ES-I3 (cell line): ENCODE data around the gene CP.
"Not testable (repeated sequence)": the region's sequence is repeated elsewhere in the genome, so short reads cannot be mapped to it uniquely, and the experiment has no call there.

ENCODE experiments used
- H3K36me3 ChIP-seq: 2 replicates; pipeline ENCODE4 v1.6.1; 2013; ENCODE audit warnings: mild to moderate bottlenecking, low read length, control low read depth, moderate library complexity; ENCODE audit not compliant: insufficient read depth
- H3K4me1 ChIP-seq: 2 replicates; pipeline ENCODE4 v1.6.1; 2013; ENCODE audit warnings: mild to moderate bottlenecking, control low read depth, low read length; ENCODE audit not compliant: insufficient read depth
- H3K9ac ChIP-seq: 2 replicates; pipeline ENCODE4 v1.6.1; 2013; ENCODE audit warnings: low read depth, mild to moderate bottlenecking, low read length, moderate library complexity
- H3K9me3 ChIP-seq: 2 replicates; pipeline ENCODE4 v1.6.1; 2013; ENCODE audit warnings: mild to moderate bottlenecking, low read length, moderate library complexity; ENCODE audit not compliant: control insufficient read depth, insufficient read depth

The CP gene

DNA sequence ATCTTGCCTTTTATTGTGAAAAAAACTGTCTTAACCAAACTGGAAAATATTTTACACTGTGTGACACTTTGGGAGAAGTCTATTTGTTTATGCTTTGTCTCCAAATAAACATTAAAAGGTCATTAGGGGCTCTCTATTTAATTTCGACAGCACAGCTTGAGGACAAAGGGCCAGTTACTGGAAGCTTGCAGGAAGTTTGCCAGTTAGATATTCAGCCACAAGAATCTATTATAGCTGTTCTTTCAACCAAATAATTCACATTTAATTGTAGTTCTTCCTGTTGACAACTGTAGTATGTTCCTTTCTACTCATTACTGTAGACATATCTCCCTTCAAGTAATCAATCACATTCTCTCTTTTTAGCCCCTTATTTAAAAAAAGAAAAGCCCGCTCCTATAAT is 6.1 kb downstream of the CP start:
- no peak overlapping the region for H3K9ac ChIP-seq
- no peaks in the 10 kb centered on the region for H3K4me1 ChIP-seq
- H3K36me3 ChIP-seq: no peaks in the 10 kb centered on the region
- H3K9me3 ChIP-seq: no peaks in the 10 kb centered on the region

DNA sequence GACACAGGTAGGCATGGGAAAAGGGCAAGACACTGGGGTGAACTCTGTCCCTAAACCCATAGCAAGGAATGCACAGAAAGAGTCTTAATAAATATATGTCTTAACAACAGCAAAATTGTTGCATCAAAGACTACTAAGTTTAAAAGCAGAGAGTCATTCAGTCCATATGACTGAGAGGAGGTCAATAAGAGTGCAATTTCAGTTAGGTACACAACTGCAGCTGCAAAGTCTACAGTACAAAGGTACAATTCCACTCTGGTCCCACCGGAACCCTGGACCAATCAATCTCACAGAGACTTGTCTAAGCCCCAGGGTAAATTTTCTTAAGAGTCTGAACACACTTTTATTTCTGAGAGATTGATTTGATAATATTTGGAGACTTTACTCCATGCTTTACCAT is 6.9 kb downstream of the CP start:
- no peaks in the 10 kb centered on the region for H3K4me1 ChIP-seq
- no peak overlapping the region for H3K9ac ChIP-seq
- no peaks in the 10 kb centered on the region for H3K9me3 ChIP-seq
- no peaks in the 10 kb centered on the region for H3K36me3 ChIP-seq

DNA sequence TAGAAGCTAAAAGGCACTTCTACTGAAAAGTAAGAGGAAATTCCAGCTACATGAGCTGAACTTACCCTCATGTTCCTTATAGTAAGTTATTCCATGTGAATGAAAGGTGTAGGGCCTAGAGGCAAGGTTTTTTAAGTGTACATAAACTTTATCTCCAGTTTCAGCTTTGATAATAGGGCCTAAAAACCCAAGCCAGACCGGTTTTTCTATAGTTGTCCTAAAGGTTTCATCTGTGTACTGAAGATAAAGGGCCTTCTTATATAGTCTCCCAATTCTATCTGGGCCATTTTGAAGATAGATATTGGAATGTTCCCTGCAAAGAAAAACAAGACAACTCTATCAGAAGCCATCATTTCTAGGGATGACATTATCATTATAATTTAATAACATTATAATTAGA is 9.2 kb downstream of the CP start:
- Histone ChIP-seq H3K36me3 (no peaks in the 10 kb centered on the region), H3K9ac (no peak overlapping the region), H3K4me1 (no peaks in the 10 kb centered on the region), H3K9me3 (no peaks in the 10 kb centered on the region)

DNA sequence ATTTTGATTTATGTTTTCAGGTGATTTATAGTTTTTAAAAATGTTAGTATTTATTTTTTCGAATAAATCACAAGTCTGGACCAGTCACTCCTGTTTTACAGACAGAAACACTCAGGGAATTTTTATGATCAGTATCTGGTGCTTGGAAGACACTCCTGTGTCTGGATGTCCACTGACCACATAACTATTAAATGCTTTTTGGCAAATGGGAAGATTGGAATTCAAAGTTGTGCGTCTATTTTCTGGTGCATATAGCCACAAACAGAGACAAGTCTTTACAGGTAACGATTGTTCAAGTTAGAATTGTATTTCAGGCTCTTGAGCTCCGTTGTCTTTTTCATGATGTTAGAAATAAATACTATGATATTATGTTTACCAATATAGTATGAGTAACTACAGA is 12.2 kb downstream of the CP start:
- Histone ChIP-seq H3K9ac (no peak overlapping the region), H3K36me3 (no peaks in the 10 kb centered on the region), H3K4me1 (no peaks in the 10 kb centered on the region), H3K9me3 (no peaks in the 10 kb centered on the region)

DNA sequence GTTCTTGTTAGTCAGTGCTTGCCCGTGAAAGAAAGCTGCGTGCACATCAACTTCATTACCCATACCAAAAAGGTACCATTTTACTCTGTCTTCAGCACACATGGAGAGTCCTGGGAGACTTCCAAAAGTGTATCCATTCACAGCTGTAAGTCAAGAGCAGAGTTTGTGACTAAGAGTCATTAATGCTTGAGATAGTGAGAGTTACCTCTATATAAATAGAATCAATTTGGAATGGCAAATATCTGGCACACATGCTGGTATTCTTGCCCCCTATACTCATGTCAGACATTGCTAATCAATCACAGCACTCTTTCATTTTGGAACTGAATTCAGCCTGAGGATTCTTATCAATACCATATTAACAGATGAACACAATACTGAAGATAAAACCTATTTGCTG is 14.2 kb downstream of the CP start:
- Histone ChIP-seq H3K9me3 (no peaks in the 10 kb centered on the region), H3K9ac (no peak overlapping the region), H3K4me1 (0 out of 2 replicates have a peak, but pooled peaks cover 4% of the 10 kb centered on the region), H3K36me3 (no peaks in the 10 kb centered on the region)

DNA sequence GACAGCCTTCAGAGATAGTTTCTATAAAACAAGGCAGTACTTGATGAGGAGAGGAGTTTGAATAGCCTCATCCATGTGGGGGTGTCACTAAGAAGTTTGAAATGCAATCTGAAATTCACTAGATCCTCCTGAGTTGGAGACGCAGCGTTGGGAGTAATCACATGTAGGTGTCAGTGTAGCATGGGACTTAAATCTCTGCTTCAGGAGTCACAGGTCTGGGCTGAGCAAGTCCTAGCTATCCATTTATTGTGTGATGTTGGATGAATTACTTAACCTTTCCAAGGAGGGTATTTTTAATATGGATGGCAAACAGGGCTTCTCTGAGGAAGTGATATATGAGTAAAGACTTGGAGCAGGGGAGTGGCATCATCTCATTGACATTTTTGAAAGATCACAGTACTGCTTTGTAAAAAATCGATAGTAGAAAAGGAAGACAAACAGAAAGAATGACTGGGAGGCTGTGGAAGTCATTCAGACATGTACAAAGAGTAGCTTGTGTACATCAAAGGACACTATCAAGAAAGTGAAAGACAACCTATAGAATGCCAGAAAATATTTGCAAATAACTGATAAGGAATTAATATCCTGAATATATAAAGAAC is 17.1 kb downstream of the CP start:
- H3K4me1 ChIP-seq: peaks cover 9% of the 10 kb centered on the region
- no peak overlapping the region for H3K9ac ChIP-seq
- H3K36me3 ChIP-seq: no peaks in the 10 kb centered on the region
- H3K9me3 ChIP-seq: no peaks in the 10 kb centered on the region

DNA sequence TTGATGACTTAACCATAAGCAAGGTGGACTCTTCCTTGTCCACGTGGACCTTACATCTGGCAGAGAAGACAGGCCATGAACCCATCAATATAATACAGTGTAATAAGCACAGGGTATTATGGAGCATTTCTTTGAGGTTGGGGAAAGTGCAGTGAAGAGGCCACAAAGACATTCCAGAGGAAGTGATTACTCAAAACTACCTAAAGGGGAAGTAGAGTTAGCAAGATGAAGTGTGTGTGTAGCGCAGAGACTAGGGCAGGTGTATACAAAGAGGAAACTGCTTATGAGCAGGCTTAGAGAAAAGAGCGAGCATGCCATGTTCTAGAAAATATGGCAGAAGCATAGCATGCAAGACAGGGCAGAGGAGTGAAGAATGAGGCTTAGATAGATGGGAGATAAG is 17.9 kb downstream of the CP start:
- H3K4me1 ChIP-seq: peaks cover 13% of the 10 kb centered on the region
- H3K9ac ChIP-seq: no peak overlapping the region
- H3K9me3 ChIP-seq: no peaks in the 10 kb centered on the region
- no peaks in the 10 kb centered on the region for H3K36me3 ChIP-seq

DNA sequence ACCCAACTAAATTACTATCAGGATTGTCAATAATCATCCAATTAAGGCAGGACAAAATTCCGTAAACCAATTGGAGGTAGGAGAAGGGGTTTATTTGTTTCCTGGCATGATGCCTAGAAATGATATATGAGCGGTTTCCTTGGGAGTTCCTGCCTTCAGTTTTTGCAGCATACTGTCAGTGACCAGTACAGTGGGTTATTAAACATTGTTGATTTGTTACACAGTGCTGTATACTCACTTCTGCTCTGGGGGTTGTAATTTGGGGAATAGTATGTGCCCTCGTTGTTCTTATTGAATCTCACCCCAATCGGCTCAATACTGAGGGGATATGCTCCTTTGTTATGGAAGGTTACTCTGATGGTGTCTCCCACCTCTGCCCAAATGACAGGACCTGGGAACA is 22.2 kb downstream of the CP start:
- Histone ChIP-seq H3K4me1 (peaks cover 32% of the 10 kb centered on the region), H3K36me3 (no peaks in the 10 kb centered on the region), H3K9ac (peak overlapping the region; percentile 27; the same call in 1 of the 2 replicates), H3K9me3 (no peaks in the 10 kb centered on the region)

DNA sequence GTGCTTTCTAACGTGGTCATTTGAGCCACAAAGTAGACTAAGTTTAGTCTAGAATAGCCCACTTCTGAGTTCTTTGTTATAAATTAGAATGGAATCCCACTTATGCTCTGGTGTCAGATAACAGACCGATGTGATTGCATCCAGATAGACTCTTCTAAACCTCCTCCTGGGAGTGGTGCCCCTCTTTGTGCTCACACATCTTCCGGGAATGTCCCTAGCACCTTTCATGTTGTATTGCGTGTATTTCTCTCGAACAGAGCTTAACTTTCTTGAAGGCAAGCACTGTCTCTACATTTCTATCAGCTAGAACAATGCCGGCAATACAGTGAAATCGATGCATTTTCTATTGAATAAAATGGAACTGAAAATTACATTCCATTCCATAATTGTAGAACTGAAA is 23.0 kb downstream of the CP start:
- Histone ChIP-seq H3K9ac (peak overlapping the region; percentile 74; the same call in 1 of the 2 replicates), H3K9me3 (no peaks in the 10 kb centered on the region), H3K4me1 (peaks cover 34% of the 10 kb centered on the region), H3K36me3 (no peaks in the 10 kb centered on the region)

DNA sequence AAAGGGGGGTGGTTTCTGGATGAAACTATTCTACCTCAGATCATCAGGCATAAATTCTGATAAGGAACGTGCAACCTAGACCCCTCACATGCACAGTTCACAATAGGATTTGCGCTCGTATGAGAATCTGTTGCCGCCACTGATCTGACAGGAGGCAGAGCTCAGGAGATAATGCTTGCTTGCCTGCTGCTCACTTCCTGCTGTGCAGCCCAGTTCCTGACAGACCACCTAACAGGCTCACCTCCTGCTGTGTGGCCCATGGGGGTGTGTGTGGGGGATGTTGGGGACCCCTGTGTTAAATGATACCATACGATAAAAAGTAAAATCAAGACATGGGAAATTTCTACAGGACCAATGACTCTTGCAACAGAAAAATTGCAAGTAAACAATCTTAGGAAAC is 24.0 kb downstream of the CP start:
- Histone ChIP-seq H3K4me1 (peaks cover 42% of the 10 kb centered on the region), H3K9me3 (no peaks in the 10 kb centered on the region), H3K9ac (peak overlapping the region; percentile 74), H3K36me3 (no peaks in the 10 kb centered on the region)

DNA sequence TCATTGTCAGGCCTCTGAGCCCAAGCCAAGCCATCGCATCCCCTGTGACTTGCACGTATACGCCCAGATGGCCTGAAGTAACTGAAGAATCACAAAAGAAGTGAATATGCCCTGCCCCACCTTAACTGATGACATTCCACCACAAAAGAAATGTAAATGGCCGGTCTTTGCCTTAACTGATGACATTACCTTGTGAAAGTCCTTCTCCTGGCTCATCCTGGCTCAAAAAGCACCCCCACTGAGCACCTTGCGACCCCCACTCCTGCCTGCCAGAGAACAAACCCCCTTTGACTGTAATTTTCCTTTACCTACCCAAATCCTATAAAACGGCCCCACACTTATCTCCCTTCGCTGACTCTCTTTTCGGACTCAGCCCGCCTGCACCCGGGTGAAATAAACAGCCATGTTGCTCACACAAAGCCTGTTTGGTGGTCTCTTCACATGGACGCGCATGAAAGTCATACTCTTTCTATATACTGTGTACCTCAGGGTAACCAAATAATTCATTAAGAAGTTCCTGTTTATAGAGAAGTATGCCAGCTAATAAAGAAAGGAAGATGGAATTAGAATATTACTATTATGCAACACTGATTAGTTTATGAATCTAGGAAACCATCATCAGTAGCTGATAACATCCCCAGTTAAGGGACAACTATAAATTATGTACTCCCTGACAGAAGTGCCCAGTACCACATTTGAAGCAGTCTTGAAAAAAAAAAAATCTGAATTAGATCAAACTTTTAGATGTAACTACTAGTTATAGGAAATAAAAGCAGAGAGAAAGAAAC is 24.6 kb downstream of the CP start:
- H3K9me3 ChIP-seq, H3K36me3 ChIP-seq: not testable (repeated sequence)
- peaks cover 48% of the 10 kb centered on the region for H3K4me1 ChIP-seq
- peak overlapping the region; percentile 74 for H3K9ac ChIP-seq

DNA sequence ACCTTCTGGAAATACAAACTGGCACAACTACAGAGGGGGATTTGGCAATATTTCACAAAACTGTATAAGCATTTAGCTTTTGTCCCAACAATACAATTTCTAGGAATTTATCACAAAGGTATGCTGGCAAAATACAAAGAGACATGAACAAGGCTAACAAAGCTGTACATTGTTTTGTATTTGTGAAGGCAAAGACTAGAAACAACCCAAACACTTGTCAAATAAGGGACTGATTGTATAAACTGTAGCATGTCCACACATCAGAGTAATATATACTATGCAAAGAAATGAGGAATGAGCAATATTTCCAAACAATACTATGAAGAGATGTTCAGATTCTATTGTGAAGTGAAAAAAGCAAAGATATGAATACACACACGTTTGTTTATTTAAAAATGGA is 26.4 kb downstream of the CP start:
- H3K9me3 ChIP-seq: no peaks in the 10 kb centered on the region
- no peak overlapping the region for H3K9ac ChIP-seq
- H3K4me1 ChIP-seq: peaks cover 52% of the 10 kb centered on the region
- H3K36me3 ChIP-seq: no peaks in the 10 kb centered on the region

DNA sequence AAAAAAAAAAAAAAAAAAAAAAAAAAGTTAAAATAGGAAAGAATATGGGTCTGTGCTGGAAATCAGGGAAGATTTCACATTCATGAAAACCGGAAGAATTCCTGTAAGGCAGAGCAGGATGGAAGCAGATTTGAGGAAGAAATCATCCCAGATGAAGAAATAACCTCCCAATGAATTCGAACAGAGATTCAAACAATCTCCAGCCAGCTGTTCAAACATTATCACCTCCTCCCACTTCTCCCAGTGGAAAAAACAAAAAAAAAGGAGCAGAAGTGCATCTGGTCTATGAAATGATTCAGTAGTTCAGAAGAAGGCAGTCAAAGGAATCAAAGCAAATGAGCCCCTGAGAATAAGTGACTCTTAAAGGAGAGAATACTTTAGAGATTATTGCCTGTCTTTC is 33.1 kb downstream of the CP start:
- H3K9ac ChIP-seq: no peak overlapping the region
- H3K9me3 ChIP-seq: no peaks in the 10 kb centered on the region; the same call in 1 of the 2 replicates
- peaks cover 30% of the 10 kb centered on the region for H3K4me1 ChIP-seq
- H3K36me3 ChIP-seq: no peaks in the 10 kb centered on the region

DNA sequence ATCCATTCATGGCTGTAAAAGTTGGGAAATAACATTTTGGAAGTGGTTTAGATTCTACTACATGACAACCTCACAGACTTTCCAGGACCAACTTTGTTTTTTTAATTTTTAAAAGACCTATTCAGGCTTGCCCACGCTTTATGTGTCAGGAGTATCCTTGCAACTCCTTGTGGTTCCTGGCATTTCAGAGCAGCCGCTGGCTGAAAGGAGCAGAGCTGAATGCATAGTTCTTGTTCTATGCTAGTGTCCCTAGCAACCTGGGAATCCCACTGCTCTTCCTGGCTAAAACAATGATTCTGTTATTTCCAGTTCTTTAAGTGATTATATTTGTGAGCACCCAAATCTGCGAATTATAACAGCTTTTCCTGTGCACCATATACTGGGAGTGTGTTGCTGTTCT is 34.9 kb downstream of the CP start:
- Histone ChIP-seq H3K36me3 (no peaks in the 10 kb centered on the region), H3K4me1 (peaks cover 16% of the 10 kb centered on the region; the same call in 1 of the 2 replicates), H3K9me3 (no peaks in the 10 kb centered on the region; the same call in 1 of the 2 replicates), H3K9ac (no peak overlapping the region)

DNA sequence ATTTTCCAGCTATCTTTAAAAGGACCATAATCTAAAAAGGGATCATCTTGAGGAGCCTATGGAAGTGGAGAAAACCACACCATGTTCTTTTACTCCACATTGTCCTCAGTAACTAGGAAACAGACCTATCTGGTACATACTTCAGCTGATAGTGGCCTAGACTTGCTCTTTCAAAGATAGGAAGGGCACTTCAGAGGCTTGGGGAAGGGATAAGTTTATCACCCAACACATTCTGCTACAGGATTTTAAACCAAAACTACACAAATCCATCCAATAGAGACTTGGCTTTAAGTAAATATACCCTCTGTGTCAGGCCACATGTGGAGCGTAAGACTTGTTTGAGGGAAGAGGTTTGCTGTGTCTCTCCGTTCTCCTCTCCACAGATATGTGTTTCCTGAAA is 35.4 kb downstream of the CP start:
- no peaks in the 10 kb centered on the region for H3K36me3 ChIP-seq
- H3K4me1 ChIP-seq: peaks cover 13% of the 10 kb centered on the region; the same call in 1 of the 2 replicates
- no peak overlapping the region for H3K9ac ChIP-seq
- H3K9me3 ChIP-seq: no peaks in the 10 kb centered on the region; the same call in 1 of the 2 replicates
